Cerebellar nuclear complex (tissue), 1 donor: Measurements from ENCODE around the gene CDHR1.
A peak's percentile ranks its signal among the peaks of the same experiment; 100 is the strongest.
"Not testable (repeated sequence)": the region's sequence is repeated elsewhere in the genome, so short reads cannot be mapped to it uniquely, and the experiment has no call there.

Experiments
- DNase-seq, 2 experiments: peaks; one replicate each; lab custom pipeline; 2025; lab: John Stamatoyannopoulos, UW

Gene CDHR1

GRCh38 chr10:84173501-84173929 lies 20.8 kb upstream of the CDHR1 start, which contains the start of gene GPR15LG:
Gene GPR15LG, plus strand, starts transcription at chr10:84173801. Its CDS starts 51 bp downstream, at chr10:84173852.
- no peak for DNase-seq

- DNase-seq: no peak
Observed at GRCh38 chr10:84175436-84175835, 18.9 kb upstream of the CDHR1 start.

DNA sequence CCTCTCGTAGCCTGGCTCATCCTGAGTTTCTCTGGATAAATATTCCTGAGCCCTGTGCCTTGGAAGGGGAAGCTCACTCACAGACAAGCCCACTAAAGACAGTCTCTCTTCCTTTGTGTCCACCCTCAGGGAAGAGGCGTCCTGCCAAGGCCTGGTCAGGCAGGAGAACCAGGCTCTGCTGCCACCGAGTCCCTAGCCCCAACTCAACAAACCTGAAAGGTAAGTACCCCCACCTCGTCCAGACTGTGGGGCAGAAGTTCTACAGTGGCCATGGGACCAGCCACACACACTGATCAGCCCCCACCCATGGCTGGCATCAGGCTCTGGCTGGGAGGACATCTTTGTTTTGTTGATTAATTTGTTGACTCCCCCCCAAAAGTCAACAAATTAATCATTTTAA lies 18.0 kb upstream of the CDHR1 start:
- no peak for DNase-seq

DNA sequence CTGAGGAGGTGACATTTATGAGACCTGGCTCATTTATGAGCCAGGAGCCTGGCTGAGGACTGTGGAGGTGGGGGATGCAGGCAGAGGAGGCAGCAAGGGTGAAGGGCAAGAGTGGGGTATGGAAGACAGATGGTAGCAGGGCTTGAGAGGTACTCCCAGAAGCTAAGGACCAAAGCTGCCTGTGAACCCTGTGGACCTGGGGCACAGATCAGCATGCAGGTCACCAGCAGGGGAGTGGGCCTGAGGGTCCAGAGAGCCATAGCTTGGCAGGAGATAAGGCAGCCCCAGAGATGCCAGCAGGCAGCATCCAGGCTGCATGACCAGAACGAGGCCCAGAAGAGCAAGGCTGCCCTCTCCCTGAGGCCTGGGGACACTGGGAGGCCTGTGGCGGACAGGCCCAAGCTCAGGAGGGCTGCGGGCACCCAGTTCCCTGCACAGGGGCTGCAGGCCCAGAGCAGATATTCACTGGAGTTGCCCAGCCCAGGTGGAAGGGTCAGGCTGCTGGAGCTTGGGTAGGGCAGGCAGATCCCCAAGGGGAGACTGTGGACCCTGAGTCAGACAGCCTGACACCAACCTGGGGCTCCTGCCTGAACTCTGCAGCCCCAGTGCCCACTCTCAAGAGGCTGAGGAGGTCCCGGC lies 17.4 kb upstream of the CDHR1 start:
- no peak for DNase-seq

- peak in 1 of 2 experiments; percentile 44 for DNase-seq
Observed at GRCh38 chr10:84177541-84178141, 16.7 kb upstream of the CDHR1 start.

DNA sequence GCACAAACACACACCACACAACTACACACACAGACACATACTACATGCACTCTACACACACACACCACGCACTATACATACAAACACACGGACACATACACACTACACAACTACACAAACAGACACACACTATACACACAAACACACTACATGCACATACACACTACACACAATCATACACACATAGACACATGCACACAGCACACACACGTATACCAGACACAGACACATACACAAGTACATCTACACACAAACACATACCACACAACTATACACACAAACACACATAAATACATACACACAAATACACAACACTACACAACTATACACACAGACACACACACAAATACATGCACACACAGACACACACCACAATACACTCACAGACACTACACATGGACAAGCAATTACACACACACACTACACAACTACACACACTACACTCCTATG lies 16.2 kb upstream of the CDHR1 start:
- DNase-seq: no peak

- peak in 1 of 2 experiments; percentile 24 for DNase-seq
Observed at GRCh38 chr10:84179059-84179710, 15.2 kb upstream of the CDHR1 start.

GRCh38 chr10:84180386-84180785 lies 14.0 kb upstream of the CDHR1 start:
- DNase-seq: not testable (repeated sequence)

- DNase-seq: no peak
Observed at GRCh38 chr10:84181631-84182030, 12.7 kb upstream of the CDHR1 start.

GRCh38 chr10:84184517-84184916 lies 9.8 kb upstream of the CDHR1 start:
- no peak for DNase-seq

DNA sequence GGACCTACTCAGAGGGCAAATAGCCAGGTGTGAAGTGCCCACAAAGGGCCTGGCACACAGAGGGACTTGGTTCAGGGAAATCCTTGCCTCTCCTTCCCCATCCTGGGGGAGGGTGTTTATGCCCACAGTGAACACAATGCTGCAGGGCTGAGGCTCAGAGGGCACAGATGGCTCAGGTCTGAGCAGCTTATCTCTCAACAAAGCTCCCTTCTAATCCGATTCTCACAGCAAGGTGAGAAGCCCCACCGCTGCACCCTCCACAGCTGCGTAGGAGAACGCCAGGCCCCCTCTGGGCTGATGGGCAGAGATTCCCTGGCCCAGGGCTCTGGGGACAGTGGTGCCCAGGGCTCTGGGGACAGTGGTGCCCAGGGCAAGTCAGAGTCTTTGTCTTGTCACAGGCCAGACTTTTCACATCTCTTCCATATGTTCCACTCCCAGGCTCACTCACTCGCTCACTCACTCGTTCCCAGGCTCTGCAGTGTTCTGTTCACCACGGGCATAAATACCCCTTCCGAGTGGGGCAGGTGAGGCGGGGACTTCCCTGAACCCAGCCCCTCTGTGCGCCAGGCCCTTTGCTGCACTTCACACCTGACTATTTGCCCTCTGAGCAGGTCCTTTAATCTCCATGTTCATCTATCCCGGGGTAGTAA lies 8.7 kb upstream of the CDHR1 start:
- no peak for DNase-seq

- no peak for DNase-seq
Observed at GRCh38 chr10:84188815-84189214, 5.5 kb upstream of the CDHR1 start.

GRCh38 chr10:84190621-84191020 lies 3.7 kb upstream of the CDHR1 start:
- no peak for DNase-seq

DNA sequence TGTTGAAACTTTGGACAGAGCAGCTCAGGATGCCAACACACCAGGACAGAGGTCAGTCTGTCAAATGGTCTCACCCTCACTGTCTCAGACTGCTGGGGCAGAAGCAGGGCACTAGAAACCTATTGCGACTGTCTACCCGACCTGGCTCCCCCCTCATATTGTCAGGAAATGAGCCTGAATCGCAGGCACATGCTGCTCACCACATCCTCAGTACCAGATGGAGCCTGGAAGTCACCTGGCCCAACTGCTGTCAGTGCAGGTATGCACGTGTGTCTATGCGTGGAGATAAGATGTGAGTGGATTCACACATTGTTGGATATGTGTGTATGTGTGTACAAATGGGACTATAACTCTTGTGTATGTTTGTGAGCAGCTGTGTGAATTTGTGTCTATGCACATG lies 3.2 kb upstream of the CDHR1 start:
- DNase-seq: no peak

GRCh38 chr10:84193327-84193726 lies 1.0 kb upstream of the CDHR1 start:
- DNase-seq: no peak

GRCh38 chr10:84193846-84194423 lies 402 bp upstream of the CDHR1 start:
- no peak for DNase-seq

GRCh38 chr10:84195044-84195830 lies 900 bp downstream of the CDHR1 start:
- no peak for DNase-seq

GRCh38 chr10:84196083-84196482 lies 1.7 kb downstream of the CDHR1 start:
- DNase-seq: no peak

DNA sequence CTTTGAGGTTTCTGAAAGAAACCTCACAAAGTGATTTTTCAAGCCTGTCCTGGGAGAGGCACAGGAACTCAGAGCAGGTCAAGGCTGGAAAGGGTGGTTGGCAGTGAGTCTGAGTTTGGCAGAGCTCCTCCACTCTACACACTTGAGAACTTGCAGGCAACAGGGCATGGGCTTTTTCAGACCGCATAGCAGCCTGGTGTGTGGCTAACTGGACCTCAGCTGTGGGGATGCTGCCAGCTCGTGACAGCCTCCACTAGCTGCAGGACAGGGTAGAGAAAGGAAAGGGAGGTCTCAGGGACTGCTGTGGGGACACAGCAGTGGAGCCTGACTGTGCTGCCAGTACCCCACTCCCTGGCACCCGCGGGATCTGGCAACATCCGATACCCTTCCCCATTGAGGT lies 2.6 kb downstream of the CDHR1 start:
- no peak for DNase-seq

GRCh38 chr10:84197643-84198042 lies 3.3 kb downstream of the CDHR1 start:
- DNase-seq: no peak

- DNase-seq: no peak
Observed at GRCh38 chr10:84198206-84198915, 4.0 kb downstream of the CDHR1 start.
